Skeletal muscle tissue (tissue), 4 donors: ENCODE results near the gene STAC2. TPM values are rescaled to one million over a fixed set of nuclear protein-coding genes. Genes with fewer than 3 reads are reported as not detected.

Source experiments
- H3K27ac ChIP-seq: one replicate; pipeline ENCODE4 v1.7.0; 2013; ENCODE audit warnings: mild to moderate bottlenecking, low read depth, low read length, inconsistent platforms
- H3K27me3 ChIP-seq, 3 donors: one replicate each; pipeline ENCODE4 v1.7.0; 2013; ENCODE audit warnings: low read length in 3 of 3; ENCODE audit not compliant: control insufficient read depth in 3 of 3, insufficient read depth in 3 of 3
- H3K36me3 ChIP-seq, 3 donors: one replicate each; pipeline ENCODE4 v1.7.0; 2013; ENCODE audit warnings: low read length in 3 of 3; ENCODE audit not compliant: control insufficient read depth in 3 of 3, insufficient read depth in 3 of 3
- H3K4me1 ChIP-seq, 3 donors: one replicate each; pipeline ENCODE4 v1.7.0; 2013; ENCODE audit warnings: low read length in 3 of 3, mild to moderate bottlenecking in 3 of 3; ENCODE audit not compliant: control insufficient read depth in 3 of 3, insufficient read depth in 3 of 3
- H3K4me3 ChIP-seq, 3 donors: one replicate each; pipeline ENCODE4 v1.7.0; 2013; ENCODE audit warnings: low read length in 3 of 3
- H3K9ac ChIP-seq, 3 donors: one replicate each; pipeline ENCODE4 v1.7.0; 2013; ENCODE audit warnings: low read length in 3 of 3, mild to moderate bottlenecking in 3 of 3, moderate library complexity in 2 of 3, low read depth in 1 of 3
- H3K9me3 ChIP-seq, 3 donors: one replicate each; pipeline ENCODE4 v1.7.0; 2013; ENCODE audit warnings: low read length in 3 of 3; ENCODE audit not compliant: control insufficient read depth in 3 of 3
- total RNA-seq: library from RNA; depleted of rRNA; stranded (reverse); fragments of >200 nt; gene quantifications from one replicate; pipeline ENCODE4 v1.2.3, GENCODE V29; 2014
- donor health status: Osteomylitis.

The STAC2 gene
- total RNA-seq, 1 donor from 2014 or later, result not detected

- Histone ChIP-seq H3K4me3 (peak overlapping the region; percentile 85 to 98 (median 91)), H3K36me3 (peaks cover 30 to 34% (median 34%) of the 10 kb centered on the region in 3 donors), H3K9me3 (no peaks in the 10 kb centered on the region), H3K9ac (peak overlapping the region; percentile 86 to 96 (median 91)), H3K4me1 (peaks cover 45 to 54% (median 49%) of the 10 kb centered on the region in 3 donors), H3K27me3 (no peaks in the 10 kb centered on the region), H3K27ac (peak overlapping the region; percentile 99)
Measured at GRCh38 chr17:39199820-39200069, 26.0 kb downstream of the STAC2 start.

- Histone ChIP-seq H3K27ac (peak overlapping the region; percentile 99), H3K9me3 (no peaks in the 10 kb centered on the region), H3K4me1 (peaks cover 58 to 67% (median 59%) of the 10 kb centered on the region in 3 donors), H3K9ac (peak overlapping the region in 1 of 3 donors; percentile 51), H3K36me3 (peaks cover 16 to 20% (median 19%) of the 10 kb centered on the region in 3 donors), H3K27me3 (no peaks in the 10 kb centered on the region), H3K4me3 (peak overlapping the region; percentile 51 to 77 (median 72))
Measured at GRCh38 chr17:39198186-39198566, 27.6 kb downstream of the STAC2 start.

- H3K9me3 ChIP-seq, result no peaks in the 10 kb centered on the region
- no peaks in the 10 kb centered on the region for H3K27me3 ChIP-seq
- H3K27ac ChIP-seq, result peak within 1 kb of the TSS; percentile 99
- H3K4me3 ChIP-seq, result peak within 1 kb of the TSS; percentile 69 to 77 (median 72)
- H3K9ac ChIP-seq, result peak within 1 kb of the TSS; percentile 74 to 89 (median 88)
- peaks cover 16 to 20% (median 16%) of the 10 kb centered on the region in 3 donors for H3K36me3 ChIP-seq
- peaks cover 62 to 70% (median 62%) of the 10 kb centered on the region in 3 donors for H3K4me1 ChIP-seq
Measured at GRCh38 chr17:39197380-39198185, 28.2 kb downstream of the STAC2 start, which contains the start of gene CACNB1. CACNB1 (minus strand) TSS chr17:39197669; CDS start chr17:39197495, 174 bp downstream.

GRCh38 chr17:39196808-39197291 is 28.9 kb downstream of the STAC2 start:
- Histone ChIP-seq H3K4me3 (peak overlapping the region; percentile 69 to 77 (median 72)), H3K9ac (peak overlapping the region; percentile 74 to 89 (median 88)), H3K27ac (peak overlapping the region; percentile 99), H3K9me3 (no peaks in the 10 kb centered on the region), H3K36me3 (peaks cover 8 to 19% (median 14%) of the 10 kb centered on the region in 3 donors), H3K27me3 (no peaks in the 10 kb centered on the region), H3K4me1 (peaks cover 66 to 70% (median 67%) of the 10 kb centered on the region in 3 donors)

- Histone ChIP-seq H3K36me3 (peaks cover 4 to 16% (median 10%) of the 10 kb centered on the region in 3 donors), H3K9me3 (no peaks in the 10 kb centered on the region), H3K4me3 (peak overlapping the region; percentile 48 to 77 (median 72)), H3K9ac (peak overlapping the region; percentile 63 to 89 (median 88)), H3K27ac (peak overlapping the region; percentile 99), H3K27me3 (no peaks in the 10 kb centered on the region), H3K4me1 (peaks cover 67 to 70% (median 68%) of the 10 kb centered on the region in 3 donors)
Measured at GRCh38 chr17:39196241-39196807, 29.4 kb downstream of the STAC2 start.

GRCh38 chr17:39195568-39196160 is 30.1 kb downstream of the STAC2 start:
- H3K9ac ChIP-seq, result peak overlapping the region; percentile 63 to 89 (median 88)
- H3K4me3 ChIP-seq, result peak overlapping the region; percentile 48 to 77 (median 72)
- no peaks in the 10 kb centered on the region for H3K9me3 ChIP-seq
- H3K36me3 ChIP-seq, result peaks cover 2 to 15% (median 10%) of the 10 kb centered on the region in 3 donors
- H3K27me3 ChIP-seq, result no peaks in the 10 kb centered on the region
- peaks cover 66 to 69% (median 66%) of the 10 kb centered on the region in 3 donors for H3K4me1 ChIP-seq
- H3K27ac ChIP-seq, result peak overlapping the region; percentile 99

- Histone ChIP-seq H3K27me3 (no peaks in the 10 kb centered on the region), H3K4me3 (peak overlapping the region; percentile 30 to 77 (median 72)), H3K36me3 (peaks cover 2 to 15% (median 10%) of the 10 kb centered on the region in 3 donors), H3K9ac (peak overlapping the region; percentile 63 to 89 (median 88)), H3K27ac (peak overlapping the region; percentile 99), H3K4me1 (peaks cover 65 to 69% (median 65%) of the 10 kb centered on the region in 3 donors), H3K9me3 (no peaks in the 10 kb centered on the region)
Measured at GRCh38 chr17:39194985-39195524, 30.7 kb downstream of the STAC2 start.

GRCh38 chr17:39194089-39194984 is 31.4 kb downstream of the STAC2 start:
- Histone ChIP-seq H3K4me3 (peak overlapping the region; percentile 23 to 99 (median 94)), H3K27me3 (no peaks in the 10 kb centered on the region), H3K9me3 (no peaks in the 10 kb centered on the region), H3K9ac (peak overlapping the region; percentile 73 to 98 (median 89)), H3K36me3 (peaks cover 2 to 15% (median 10%) of the 10 kb centered on the region in 3 donors), H3K4me1 (peaks cover 61 to 69% (median 65%) of the 10 kb centered on the region in 3 donors), H3K27ac (peak overlapping the region; percentile 99)

- Histone ChIP-seq H3K4me1 (peaks cover 53 to 65% (median 57%) of the 10 kb centered on the region in 3 donors), H3K36me3 (peaks cover 2 to 19% (median 10%) of the 10 kb centered on the region in 3 donors), H3K27ac (peak overlapping the region; percentile 99), H3K9ac (peak overlapping the region; percentile 65 to 98 (median 73)), H3K9me3 (no peaks in the 10 kb centered on the region), H3K4me3 (peak overlapping the region; percentile 75 to 99 (median 94)), H3K27me3 (no peaks in the 10 kb centered on the region)
Measured at GRCh38 chr17:39193346-39193745, 32.4 kb downstream of the STAC2 start.
